Mesendoderm (in vitro differentiated cells): ENCODE data around the gene TMCC1.

ENCODE experiments used
- DNase-seq: peaks from one replicate; pipeline ENCODE4 v3.0.0; 2013
- H2AK5ac ChIP-seq: 2 replicates; pipeline ENCODE4 v1.6.1; 2013; ENCODE audit warnings: low read length, inconsistent platforms
- H2BK120ac ChIP-seq: 2 replicates; pipeline ENCODE4 v1.6.1; 2013; ENCODE audit warnings: low read depth, mild to moderate bottlenecking, low read length, moderate library complexity, mixed read lengths
- H2BK15ac ChIP-seq: replicated peaks from 2 replicates; pipeline ENCODE4 v1.6.1; 2013; ENCODE audit warnings: low read depth, mild to moderate bottlenecking, moderate library complexity
- H2BK5ac ChIP-seq: 2 replicates; pipeline ENCODE4 v1.6.1; 2013; ENCODE audit warnings: low read length, inconsistent platforms
- H3K18ac ChIP-seq: 2 replicates; pipeline ENCODE4 v1.6.1; 2013; ENCODE audit warnings: mild to moderate bottlenecking, low read length, mixed read lengths
- H3K23ac ChIP-seq: one replicate; pipeline ENCODE4 v1.6.1; 2013; ENCODE audit warnings: low read length
- H3K27ac ChIP-seq: 2 replicates; pipeline ENCODE4 v1.5.1; 2013; ENCODE audit warnings: low read depth, mild to moderate bottlenecking, inconsistent platforms, low read length, moderate library complexity
- H3K27me3 ChIP-seq: 2 replicates; pipeline ENCODE4 v1.6.1; 2013; ENCODE audit warnings: low read length, control low read depth, mild to moderate bottlenecking, inconsistent platforms; ENCODE audit not compliant: insufficient read depth, poor library complexity
- H3K36me3 ChIP-seq: 2 replicates; pipeline ENCODE4 v1.6.1; 2013; ENCODE audit warnings: low read length, inconsistent platforms; ENCODE audit not compliant: control insufficient read depth, insufficient read depth
- H3K4ac ChIP-seq: one replicate; pipeline ENCODE4 v1.6.1; 2013; ENCODE audit warnings: low read depth, mild to moderate bottlenecking, low read length, moderate library complexity
- H3K4me1 ChIP-seq: 2 replicates; pipeline ENCODE4 v1.6.1; 2013; ENCODE audit warnings: low read depth, low read length, inconsistent platforms; ENCODE audit not compliant: control insufficient read depth
- H3K4me2 ChIP-seq: 2 replicates; pipeline ENCODE4 v1.6.1; 2013; ENCODE audit warnings: low read length
- H3K4me3 ChIP-seq: 2 replicates; pipeline ENCODE4 v1.5.1; 2013; ENCODE audit warnings: mild to moderate bottlenecking, low read length
- H3K56ac ChIP-seq: one replicate; pipeline ENCODE4 v1.6.1; 2013; ENCODE audit warnings: low read length
- H3K79me1 ChIP-seq: 2 replicates; pipeline ENCODE4 v1.6.1; 2013; ENCODE audit warnings: low read length, inconsistent platforms
- H3K79me2 ChIP-seq: 2 replicates; pipeline ENCODE4 v1.6.1; 2013; ENCODE audit warnings: mild to moderate bottlenecking, low read length; ENCODE audit not compliant: control insufficient read depth, insufficient read depth
- H3K9ac ChIP-seq: 2 replicates; pipeline ENCODE4 v1.6.1; 2013; ENCODE audit warnings: low read length, inconsistent platforms
- H4K5ac ChIP-seq: one replicate; pipeline ENCODE4 v1.6.1; 2013; ENCODE audit warnings: low read length
- H4K8ac ChIP-seq: one replicate; pipeline ENCODE4 v1.6.1; 2013; ENCODE audit warnings: low read depth, mild to moderate bottlenecking, control low read depth, low read length, moderate library complexity
- WGBS: extraction: QIAGEN DNeasy Blood & Tissue Kit; methylation state at CpG from one replicate; pipeline ENCODE4 v1.1.7; 2013; ENCODE audit warnings: low lambda C conversion rate, missing lambda C conversion rate; ENCODE audit not compliant: insufficient coverage; ENCODE audit errors: extremely low coverage; 5-methylcytosine and 5-hydroxymethylcytosine counted together

TMCC1 gene

GRCh38 chr3:129741794-129742193, 151.7 kb downstream of the TMCC1 start:
- H4K5ac ChIP-seq: no peak overlapping the region
- no peak overlapping the region for H3K27ac ChIP-seq
- H2AK5ac ChIP-seq: no peak overlapping the region
- H3K79me1 ChIP-seq: peaks cover 3% of the 10 kb centered on the region
- no peak overlapping the region for H3K56ac ChIP-seq
- H3K9ac ChIP-seq: no peak overlapping the region
- H3K4ac ChIP-seq: no peak overlapping the region
- H3K18ac ChIP-seq: no peak overlapping the region
- no peak for DNase-seq
- H2BK120ac ChIP-seq: no peak overlapping the region
- no peaks in the 10 kb centered on the region for H3K27me3 ChIP-seq
- no peak overlapping the region for H2BK5ac ChIP-seq
- no peaks in the 10 kb centered on the region for H3K4me1 ChIP-seq
- no peak overlapping the region for H4K8ac ChIP-seq
- no peak overlapping the region for H2BK15ac ChIP-seq
- H3K79me2 ChIP-seq: no peaks in the 10 kb centered on the region
- no peaks in the 10 kb centered on the region for H3K36me3 ChIP-seq
- no peak overlapping the region for H3K4me3 ChIP-seq
- 100% methylated on average over 1 of the region's 2 CpGs for WGBS
- no peak overlapping the region for H3K4me2 ChIP-seq
- no peak overlapping the region for H3K23ac ChIP-seq

DNA sequence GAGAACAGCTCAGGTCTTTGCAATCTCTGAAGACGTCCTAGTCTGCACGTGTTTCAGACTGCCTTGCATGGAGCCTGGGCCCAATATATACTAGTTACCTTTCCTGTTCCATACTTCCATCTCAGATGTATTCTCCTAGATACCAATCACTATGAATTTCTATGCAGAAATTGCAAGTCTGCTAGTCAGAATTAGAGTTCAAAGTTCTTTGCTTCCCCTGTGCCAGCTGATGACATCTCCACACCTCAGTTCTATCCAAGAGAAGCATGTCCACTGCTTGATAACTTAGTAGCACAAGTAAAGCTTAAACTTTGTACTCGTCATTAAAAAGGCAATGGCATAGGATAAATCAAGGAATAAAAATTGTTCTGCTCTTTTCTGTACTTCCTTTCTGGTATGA, 153.4 kb downstream of the TMCC1 start:
- WGBS: no CpG with 5 or more reads among the region's 3 CpGs
- no peak overlapping the region for H3K18ac ChIP-seq
- H2BK15ac ChIP-seq: no peak overlapping the region
- H4K8ac ChIP-seq: no peak overlapping the region
- no peak overlapping the region for H3K27ac ChIP-seq
- H3K36me3 ChIP-seq: no peaks in the 10 kb centered on the region
- H3K79me1 ChIP-seq: peaks cover under 1% of the 10 kb centered on the region
- no peak overlapping the region for H3K4me2 ChIP-seq
- H3K4me3 ChIP-seq: no peak overlapping the region
- DNase-seq: no peak
- H2BK120ac ChIP-seq: no peak overlapping the region
- H3K23ac ChIP-seq: no peak overlapping the region
- H2BK5ac ChIP-seq: no peak overlapping the region
- no peaks in the 10 kb centered on the region for H3K4me1 ChIP-seq
- H2AK5ac ChIP-seq: no peak overlapping the region
- no peaks in the 10 kb centered on the region for H3K27me3 ChIP-seq
- H3K4ac ChIP-seq: no peak overlapping the region
- no peak overlapping the region for H3K9ac ChIP-seq
- H4K5ac ChIP-seq: no peak overlapping the region
- no peaks in the 10 kb centered on the region for H3K79me2 ChIP-seq
- no peak overlapping the region for H3K56ac ChIP-seq

- no peak overlapping the region for H3K4ac ChIP-seq
- WGBS: no CpG with 5 or more reads among the region's 3 CpGs
- DNase-seq: no peak
These were observed 153.9 kb downstream of the TMCC1 start for GRCh38 chr3:129739634-129740033.

DNA sequence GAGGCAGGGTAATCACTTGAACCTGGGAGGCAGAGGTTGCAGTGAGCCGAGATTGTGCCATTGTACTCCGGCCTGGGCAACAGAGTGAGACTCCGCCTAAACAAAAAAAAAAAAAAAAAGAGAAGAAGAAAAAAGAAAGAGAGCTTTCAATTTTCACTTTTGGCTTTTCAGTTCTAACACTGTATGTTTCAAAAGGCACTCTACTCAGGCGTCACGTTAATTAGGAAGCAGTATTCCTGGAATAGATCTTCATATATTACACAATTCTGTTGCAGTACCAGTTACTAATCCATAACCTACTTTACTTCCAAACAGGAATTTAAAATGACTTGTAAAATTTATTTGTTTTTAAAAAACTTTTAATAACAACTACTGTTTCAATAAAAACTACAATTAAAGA, 155.3 kb downstream of the TMCC1 start:
- Histone ChIP-seq H2AK5ac (no peak overlapping the region), H3K36me3 (no peaks in the 10 kb centered on the region), H4K8ac (no peak overlapping the region), H2BK5ac (no peak overlapping the region), H3K27ac (no peak overlapping the region), H3K27me3 (no peaks in the 10 kb centered on the region), H3K79me2 (no peaks in the 10 kb centered on the region), H3K4ac (no peak overlapping the region), H2BK120ac (no peak overlapping the region), H3K4me2 (no peak overlapping the region), H3K4me3 (no peak overlapping the region), H3K23ac (no peak overlapping the region), H3K79me1 (no peaks in the 10 kb centered on the region), H3K18ac (no peak overlapping the region), H4K5ac (no peak overlapping the region), H3K9ac (no peak overlapping the region), H3K56ac (no peak overlapping the region), H3K4me1 (no peaks in the 10 kb centered on the region), H2BK15ac (no peak overlapping the region)
- WGBS: no CpG with 5 or more reads among the region's 5 CpGs
- DNase-seq: no peak

More at GRCh38 chr3:129739634-129740033, 153.9 kb downstream of the TMCC1 start:
- no peak overlapping the region for H3K27ac ChIP-seq
- H3K36me3 ChIP-seq: no peaks in the 10 kb centered on the region
- H3K18ac ChIP-seq: no peak overlapping the region
- H3K27me3 ChIP-seq: no peaks in the 10 kb centered on the region
- H2AK5ac ChIP-seq: no peak overlapping the region
- H3K9ac ChIP-seq: no peak overlapping the region
- H3K4me2 ChIP-seq: no peak overlapping the region
- no peak overlapping the region for H3K4me3 ChIP-seq
- H2BK15ac ChIP-seq: no peak overlapping the region
- H3K79me1 ChIP-seq: no peaks in the 10 kb centered on the region
- H3K56ac ChIP-seq: no peak overlapping the region
- no peak overlapping the region for H2BK5ac ChIP-seq
- H3K4me1 ChIP-seq: no peaks in the 10 kb centered on the region
- H4K8ac ChIP-seq: no peak overlapping the region
- no peaks in the 10 kb centered on the region for H3K79me2 ChIP-seq
- no peak overlapping the region for H2BK120ac ChIP-seq
- H3K23ac ChIP-seq: no peak overlapping the region
- no peak overlapping the region for H4K5ac ChIP-seq

GRCh38 chr3:129736070-129736469, 157.4 kb downstream of the TMCC1 start:
- Histone ChIP-seq H3K79me1 (no peaks in the 10 kb centered on the region), H3K18ac (no peak overlapping the region), H4K5ac (no peak overlapping the region), H3K4me1 (peaks cover 2% of the 10 kb centered on the region), H2AK5ac (no peak overlapping the region), H2BK15ac (no peak overlapping the region), H3K27me3 (no peaks in the 10 kb centered on the region), H3K56ac (no peak overlapping the region), H3K23ac (no peak overlapping the region), H3K79me2 (no peaks in the 10 kb centered on the region), H3K9ac (no peak overlapping the region), H3K4me2 (no peak overlapping the region), H2BK5ac (no peak overlapping the region), H3K4me3 (no peak overlapping the region), H4K8ac (no peak overlapping the region), H3K4ac (no peak overlapping the region), H3K27ac (no peak overlapping the region), H2BK120ac (no peak overlapping the region), H3K36me3 (no peaks in the 10 kb centered on the region)
- WGBS: no CpG with 5 or more reads among the region's 2 CpGs
- DNase-seq: no peak

- Histone ChIP-seq H3K56ac (no peak overlapping the region), H3K27ac (no peak overlapping the region), H3K4me3 (no peak overlapping the region), H2BK15ac (no peak overlapping the region), H3K36me3 (no peaks in the 10 kb centered on the region), H4K8ac (no peak overlapping the region), H3K18ac (no peak overlapping the region), H3K23ac (no peak overlapping the region), H2AK5ac (no peak overlapping the region), H3K4ac (no peak overlapping the region), H2BK5ac (no peak overlapping the region), H3K79me1 (no peaks in the 10 kb centered on the region), H3K9ac (no peak overlapping the region), H4K5ac (no peak overlapping the region), H3K4me1 (peaks cover 2% of the 10 kb centered on the region), H3K79me2 (no peaks in the 10 kb centered on the region), H2BK120ac (no peak overlapping the region), H3K27me3 (no peaks in the 10 kb centered on the region), H3K4me2 (no peak overlapping the region)
- no CpG with 5 or more reads among the region's 4 CpGs for WGBS
- DNase-seq: no peak
These were observed 157.9 kb downstream of the TMCC1 start for GRCh38 chr3:129735638-129736037.
